NT2/D1 (cell line): ENCODE data around the gene CNTN5.

Experiments
- SUZ12 ChIP-seq: IDR thresholded peaks from 2 replicates; pipeline ENCODE4 v1.6.1; 2011; ENCODE audit not compliant: insufficient read length, insufficient read depth; ENCODE audit errors: extremely low read depth
- ZNF274 ChIP-seq: IDR thresholded peaks from 2 replicates; pipeline ENCODE4 v1.6.1; 2011; ENCODE audit warnings: mild to moderate bottlenecking, low read depth, low read length

- no peak for TF ChIP-seq ZNF274
- no peak for TF ChIP-seq SUZ12
Measured at GRCh38 chr11:99135508-99135907, 114.8 kb downstream of the CNTN5 start.
